HEK293 (cell line): Measurements from ENCODE around the gene GPR137C.

Experiments
- ZNF654 ChIP-seq: fragments of 450-650 bp; formaldehyde crosslinking; IDR thresholded peaks from 2 replicates; pipeline ENCODE4 v1.5.1; 2016; ENCODE audit warnings: low read depth, missing biosample characterization, missing genetic modification characterization
- TF ChIP-seq, protein P1 (sequence below): fragments of 450-650 bp; formaldehyde crosslinking; IDR thresholded peaks from 2 replicates; pipeline ENCODE4 v1.5.1; 2016; ENCODE audit warnings: missing biosample characterization, missing genetic modification characterization

- TF ChIP-seq ZNF654 (tag by site-specific recombination), result no peak
- TF ChIP-seq, protein P1, sequence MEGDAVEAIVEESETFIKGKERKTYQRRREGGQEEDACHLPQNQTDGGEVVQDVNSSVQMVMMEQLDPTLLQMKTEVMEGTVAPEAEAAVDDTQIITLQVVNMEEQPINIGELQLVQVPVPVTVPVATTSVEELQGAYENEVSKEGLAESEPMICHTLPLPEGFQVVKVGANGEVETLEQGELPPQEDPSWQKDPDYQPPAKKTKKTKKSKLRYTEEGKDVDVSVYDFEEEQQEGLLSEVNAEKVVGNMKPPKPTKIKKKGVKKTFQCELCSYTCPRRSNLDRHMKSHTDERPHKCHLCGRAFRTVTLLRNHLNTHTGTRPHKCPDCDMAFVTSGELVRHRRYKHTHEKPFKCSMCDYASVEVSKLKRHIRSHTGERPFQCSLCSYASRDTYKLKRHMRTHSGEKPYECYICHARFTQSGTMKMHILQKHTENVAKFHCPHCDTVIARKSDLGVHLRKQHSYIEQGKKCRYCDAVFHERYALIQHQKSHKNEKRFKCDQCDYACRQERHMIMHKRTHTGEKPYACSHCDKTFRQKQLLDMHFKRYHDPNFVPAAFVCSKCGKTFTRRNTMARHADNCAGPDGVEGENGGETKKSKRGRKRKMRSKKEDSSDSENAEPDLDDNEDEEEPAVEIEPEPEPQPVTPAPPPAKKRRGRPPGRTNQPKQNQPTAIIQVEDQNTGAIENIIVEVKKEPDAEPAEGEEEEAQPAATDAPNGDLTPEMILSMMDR, result no peak
Observed at GRCh38 chr14:52641745-52642144, 89.1 kb downstream of the GPR137C start.
